Osteocyte (in vitro differentiated cells): ENCODE results near the gene MRTFA. TPM values are rescaled to one million over a fixed set of nuclear protein-coding genes. Genes with fewer than 3 reads are reported as not detected.

Experiments
- DNase-seq: peaks from one replicate; pipeline ENCODE4 v3.0.0; 2021; ENCODE audit warnings: mixed read lengths; ENCODE audit not compliant: unreplicated experiment; ENCODE audit errors: extremely low spot score
- H3K27ac Mint-ChIP-seq: one replicate; pipeline ENCODE4 v1.8.0; 2021; ENCODE audit warnings: mild to moderate bottlenecking, mixed read lengths; ENCODE audit not compliant: unreplicated experiment
- H3K27me3 Mint-ChIP-seq: one replicate; pipeline ENCODE4 v1.8.0; 2021; ENCODE audit warnings: mixed read lengths; ENCODE audit not compliant: unreplicated experiment
- H3K36me3 Mint-ChIP-seq: one replicate; pipeline ENCODE4 v1.8.0; 2021; ENCODE audit warnings: mixed read lengths; ENCODE audit not compliant: unreplicated experiment
- H3K4me1 Mint-ChIP-seq: one replicate; pipeline ENCODE4 v1.8.0; 2021; ENCODE audit warnings: mixed read lengths; ENCODE audit not compliant: unreplicated experiment
- H3K4me3 Mint-ChIP-seq: one replicate; pipeline ENCODE4 v1.8.0; 2021; ENCODE audit warnings: mild to moderate bottlenecking, moderate library complexity, mixed read lengths; ENCODE audit not compliant: unreplicated experiment
- H3K9me3 Mint-ChIP-seq: one replicate; pipeline ENCODE4 v1.8.0; 2021; ENCODE audit warnings: mixed read lengths; ENCODE audit not compliant: unreplicated experiment
- total RNA-seq: library from RNA; stranded (reverse); gene quantifications from 2 replicates; pipeline ENCODE4 v1.2.1, GENCODE V29; 2021
- TF ChIP-seq, protein P1 (sequence below): fragments of 200-600 bp; sonication (generic); IDR thresholded peaks from 2 replicates; pipeline ENCODE4 v1.5.0; 2021; ENCODE audit warnings: antibody characterized with exemption, mild to moderate bottlenecking, moderate library complexity

The MRTFA gene
- total RNA-seq, 1 donor from 2014 or later: 59.0 TPM

DNA sequence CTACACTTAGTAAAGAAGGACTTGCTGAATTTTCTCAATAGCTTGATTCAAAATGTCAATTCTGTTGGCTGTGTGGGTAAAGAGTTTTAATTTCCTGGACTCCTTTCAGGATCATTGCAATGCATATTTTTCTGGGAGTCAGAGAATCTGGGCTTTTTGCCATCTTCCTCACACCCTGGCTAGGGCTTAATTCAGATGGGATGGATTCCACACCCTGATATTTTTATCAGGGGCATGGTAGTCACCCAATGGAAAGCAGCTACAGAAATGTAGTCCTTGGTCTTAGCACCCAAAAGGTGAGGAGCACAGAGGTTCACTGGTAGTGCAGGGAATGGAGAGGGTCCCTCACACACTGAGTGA, 186.9 kb downstream of the MRTFA start:
- Mint-ChIP-seq H3K27ac (peak overlapping the region; percentile 67), H3K4me1 (peaks cover 55% of the 10 kb centered on the region), H3K36me3 (peaks cover 3% of the 10 kb centered on the region), H3K9me3 (no peaks in the 10 kb centered on the region), H3K27me3 (no peaks in the 10 kb centered on the region), H3K4me3 (no peak overlapping the region)
- no peak for DNase-seq
- TF ChIP-seq, protein P1, sequence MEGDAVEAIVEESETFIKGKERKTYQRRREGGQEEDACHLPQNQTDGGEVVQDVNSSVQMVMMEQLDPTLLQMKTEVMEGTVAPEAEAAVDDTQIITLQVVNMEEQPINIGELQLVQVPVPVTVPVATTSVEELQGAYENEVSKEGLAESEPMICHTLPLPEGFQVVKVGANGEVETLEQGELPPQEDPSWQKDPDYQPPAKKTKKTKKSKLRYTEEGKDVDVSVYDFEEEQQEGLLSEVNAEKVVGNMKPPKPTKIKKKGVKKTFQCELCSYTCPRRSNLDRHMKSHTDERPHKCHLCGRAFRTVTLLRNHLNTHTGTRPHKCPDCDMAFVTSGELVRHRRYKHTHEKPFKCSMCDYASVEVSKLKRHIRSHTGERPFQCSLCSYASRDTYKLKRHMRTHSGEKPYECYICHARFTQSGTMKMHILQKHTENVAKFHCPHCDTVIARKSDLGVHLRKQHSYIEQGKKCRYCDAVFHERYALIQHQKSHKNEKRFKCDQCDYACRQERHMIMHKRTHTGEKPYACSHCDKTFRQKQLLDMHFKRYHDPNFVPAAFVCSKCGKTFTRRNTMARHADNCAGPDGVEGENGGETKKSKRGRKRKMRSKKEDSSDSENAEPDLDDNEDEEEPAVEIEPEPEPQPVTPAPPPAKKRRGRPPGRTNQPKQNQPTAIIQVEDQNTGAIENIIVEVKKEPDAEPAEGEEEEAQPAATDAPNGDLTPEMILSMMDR: no peak

- H3K4me1 Mint-ChIP-seq: peaks cover 47% of the 10 kb centered on the region
- no peak overlapping the region for H3K4me3 Mint-ChIP-seq
- peak overlapping the region; percentile 50 for H3K27ac Mint-ChIP-seq
These were observed 190.3 kb downstream of the MRTFA start for GRCh38 chr22:40446203-40446602.

GRCh38 chr22:40444178-40444831, 192.2 kb downstream of the MRTFA start:
- no peak overlapping the region for H3K4me3 Mint-ChIP-seq
- no peak overlapping the region for H3K27ac Mint-ChIP-seq
- peaks cover 13% of the 10 kb centered on the region for H3K36me3 Mint-ChIP-seq
- peaks cover 45% of the 10 kb centered on the region for H3K4me1 Mint-ChIP-seq
- peaks cover 8% of the 10 kb centered on the region for H3K9me3 Mint-ChIP-seq
- DNase-seq: no peak
- no peaks in the 10 kb centered on the region for H3K27me3 Mint-ChIP-seq
- TF ChIP-seq, protein P1: no peak

More at GRCh38 chr22:40446203-40446602, 190.3 kb downstream of the MRTFA start:
- no peak for DNase-seq
- Mint-ChIP-seq H3K27me3 (no peaks in the 10 kb centered on the region), H3K9me3 (peaks cover 8% of the 10 kb centered on the region), H3K36me3 (peaks cover 13% of the 10 kb centered on the region)
- TF ChIP-seq, protein P1: no peak

DNA sequence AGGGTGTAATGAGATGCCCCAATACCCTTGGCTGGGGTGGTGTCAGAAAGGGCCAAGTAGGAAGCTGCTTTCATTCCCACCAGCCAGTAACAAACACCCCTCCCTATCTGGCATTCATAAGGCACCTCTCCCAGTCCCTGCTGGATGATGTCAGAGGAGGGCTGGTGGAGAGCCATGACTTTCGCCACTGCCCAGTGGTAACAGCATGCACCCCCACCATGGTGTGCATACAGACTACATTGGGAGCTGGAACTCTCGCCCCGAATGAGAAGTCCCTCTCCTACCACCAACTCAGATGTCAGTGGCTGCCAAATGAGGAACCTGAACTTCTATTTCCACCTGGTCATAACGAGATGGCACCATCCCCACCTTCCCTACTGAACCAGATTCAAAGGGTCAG, 192.8 kb downstream of the MRTFA start:
- no peak overlapping the region for H3K4me3 Mint-ChIP-seq
- peaks cover 39% of the 10 kb centered on the region for H3K4me1 Mint-ChIP-seq
- no peak for DNase-seq
- peaks cover 13% of the 10 kb centered on the region for H3K36me3 Mint-ChIP-seq
- no peaks in the 10 kb centered on the region for H3K27me3 Mint-ChIP-seq
- peaks cover 8% of the 10 kb centered on the region for H3K9me3 Mint-ChIP-seq
- no peak overlapping the region for H3K27ac Mint-ChIP-seq
- TF ChIP-seq, protein P1: no peak

DNA sequence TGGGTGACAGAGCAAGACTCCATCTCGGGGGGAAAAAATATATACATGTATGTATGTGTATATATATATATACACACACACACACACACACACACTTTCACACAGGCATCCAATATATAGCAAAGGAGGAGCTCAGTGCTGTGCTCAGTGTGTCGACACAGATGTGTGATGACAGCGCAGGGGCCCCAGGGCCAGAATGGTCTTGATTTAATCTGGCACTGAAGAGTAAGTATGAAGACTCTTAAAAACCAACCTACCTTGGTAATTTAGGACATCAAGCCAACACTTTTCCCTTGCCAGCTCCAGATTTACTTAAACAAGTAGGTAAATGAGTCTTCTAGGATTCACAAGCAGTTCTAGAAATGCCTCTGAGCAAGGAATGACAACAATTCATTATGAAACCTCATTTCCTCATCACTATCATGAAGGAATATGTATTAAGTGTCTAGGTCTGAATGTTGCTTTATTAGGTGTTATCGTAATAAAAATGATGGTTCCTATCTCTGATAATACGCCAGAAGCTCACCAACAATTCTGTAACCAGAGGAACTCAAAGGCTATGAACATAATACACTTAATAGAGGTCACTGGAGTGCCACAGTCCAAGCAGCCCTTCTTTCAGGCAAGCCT, 194.6 kb downstream of the MRTFA start:
- Mint-ChIP-seq H3K4me3 (no peak overlapping the region), H3K27ac (no peak overlapping the region), H3K9me3 (peaks cover 8% of the 10 kb centered on the region), H3K4me1 (peaks cover 37% of the 10 kb centered on the region), H3K36me3 (peaks cover 13% of the 10 kb centered on the region), H3K27me3 (no peaks in the 10 kb centered on the region)
- TF ChIP-seq, protein P1: no peak
- no peak for DNase-seq
